GF-D8 (cell line): ENCODE measurements around the gene FCHO1.

Source experiments
- DNase-seq: peaks from one replicate; lab custom pipeline; 2025; lab: John Stamatoyannopoulos, UW

FCHO1 gene

GRCh38 chr19:17831419-17831888 is 80.2 kb downstream of the FCHO1 start:
- no peak for DNase-seq

- DNase-seq = no peak
These were observed 81.3 kb downstream of the FCHO1 start for GRCh38 chr19:17832443-17833208.

GRCh38 chr19:17834350-17835181 is 83.3 kb downstream of the FCHO1 start:
- no peak for DNase-seq

- DNase-seq = no peak
These were observed 84.1 kb downstream of the FCHO1 start for GRCh38 chr19:17835182-17836006.

GRCh38 chr19:17836530-17836929 is 85.3 kb downstream of the FCHO1 start:
- DNase-seq = no peak

- no peak for DNase-seq
These were observed 86.7 kb downstream of the FCHO1 start for GRCh38 chr19:17837972-17838371.
